Activated CD4-positive, CD25-positive, alpha-beta regulatory T cell treated with anti-CD3 and anti-CD28 coated beads, Interleukin-2, amount 50 U/mL, for 24 hours (primary cell): ENCODE measurements around the gene DENND1A.

Source experiments
- ATAC-seq, 2 donors: fragments of 150-1000 bp; cut with Tn5 transposase; one replicate each; pipeline ENCODE4 v1.10.0; 2021; ENCODE audit warnings: mild to moderate bottlenecking in 1 of 2, moderate library complexity in 1 of 2

The DENND1A gene

GRCh38 chr9:123678038-123678877, 251.7 kb downstream of the DENND1A start:
- no peak for ATAC-seq

GRCh38 chr9:123676869-123677268, 253.1 kb downstream of the DENND1A start:
- ATAC-seq: no peak

- no peak for ATAC-seq
Observed at GRCh38 chr9:123669346-123669745, 260.6 kb downstream of the DENND1A start.

- ATAC-seq: no peak
Observed at GRCh38 chr9:123663529-123663928, 266.4 kb downstream of the DENND1A start.

- no peak for ATAC-seq
Observed at GRCh38 chr9:123662057-123662776, 267.7 kb downstream of the DENND1A start.

- ATAC-seq: no peak
Observed at GRCh38 chr9:123660691-123661466, 269.0 kb downstream of the DENND1A start.

GRCh38 chr9:123659358-123659757, 270.6 kb downstream of the DENND1A start:
- no peak for ATAC-seq

GRCh38 chr9:123658792-123659191, 271.1 kb downstream of the DENND1A start:
- ATAC-seq: no peak

- ATAC-seq: no peak
Observed at GRCh38 chr9:123657941-123658340, 272.0 kb downstream of the DENND1A start.

- no peak for ATAC-seq
Observed at GRCh38 chr9:123657099-123657498, 272.8 kb downstream of the DENND1A start.

- no peak for ATAC-seq
Observed at GRCh38 chr9:123656565-123656964, 273.4 kb downstream of the DENND1A start.

GRCh38 chr9:123655681-123656423, 274.1 kb downstream of the DENND1A start:
- ATAC-seq: no peak

- ATAC-seq: no peak
Observed at GRCh38 chr9:123654994-123655637, 274.8 kb downstream of the DENND1A start.

GRCh38 chr9:123654218-123654993, 275.5 kb downstream of the DENND1A start:
- ATAC-seq: no peak

- ATAC-seq: no peak
Observed at GRCh38 chr9:123652416-123652815, 277.5 kb downstream of the DENND1A start.

GRCh38 chr9:123651871-123652270, 278.1 kb downstream of the DENND1A start:
- no peak for ATAC-seq

GRCh38 chr9:123651273-123651672, 278.7 kb downstream of the DENND1A start:
- no peak for ATAC-seq

GRCh38 chr9:123649909-123650308, 280.0 kb downstream of the DENND1A start:
- ATAC-seq: no peak

GRCh38 chr9:123647145-123647544, 282.8 kb downstream of the DENND1A start:
- ATAC-seq: no peak

GRCh38 chr9:123645762-123646161, 284.2 kb downstream of the DENND1A start:
- ATAC-seq: no peak

- no peak for ATAC-seq
Observed at GRCh38 chr9:123645126-123645525, 284.8 kb downstream of the DENND1A start.
